ENCODE data around the gene DGKZ. TPM values are rescaled to one million over a fixed set of nuclear protein-coding genes. Genes with fewer than 3 reads are reported as not detected.

Gene DGKZ
- polyA plus RNA-seq, 4 donors, result 31.1 to 41.5 (median 36.7) TPM

GRCh38 chr11:46343520-46343919 lies 3.7 kb upstream of the DGKZ start:
- DNase-seq (ENCODE audit: low read depth in 4 of 4, low spot score in 3 of 4), result no peak

- no peak for DNase-seq (ENCODE audit: low read depth in 4 of 4, low spot score in 3 of 4)
Measured at GRCh38 chr11:46345131-46345597, 2.1 kb upstream of the DGKZ start.

DNA sequence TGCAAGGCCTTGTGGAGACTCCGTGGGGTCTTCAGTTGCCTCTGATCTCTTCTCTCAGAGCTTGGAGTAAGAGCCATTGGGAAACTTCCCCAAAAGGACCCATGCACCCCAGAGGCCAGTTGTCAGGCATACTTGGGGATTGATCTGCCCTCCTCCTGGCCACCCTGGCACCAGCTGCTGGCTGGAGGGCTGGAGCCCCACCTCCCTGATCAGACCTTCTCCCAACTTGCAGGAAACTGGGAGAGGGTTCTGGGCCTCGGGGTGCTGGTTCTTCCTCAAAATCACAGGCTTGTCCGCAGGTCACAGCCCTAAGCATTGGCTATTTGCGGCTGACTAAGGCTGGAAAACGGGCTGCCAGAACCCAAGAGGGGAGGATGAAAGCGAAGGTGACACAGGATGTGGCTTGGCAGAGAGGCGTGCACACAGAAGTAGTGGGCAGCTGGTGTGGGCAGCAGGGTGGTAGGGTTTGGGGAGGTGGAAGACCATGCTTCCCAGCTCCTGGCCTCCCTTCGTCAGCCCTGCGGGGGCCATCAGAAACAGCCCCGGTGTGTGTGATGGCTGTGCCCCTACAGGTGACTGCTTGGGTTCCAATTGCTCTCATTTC lies 1.3 kb upstream of the DGKZ start:
- DNase-seq (ENCODE audit: low read depth in 4 of 4, low spot score in 3 of 4), result no peak

- DNase-seq (ENCODE audit: low read depth in 4 of 4, low spot score in 3 of 4), result no peak
Measured at GRCh38 chr11:46347637-46348311, 511 bp downstream of the DGKZ start.

DNA sequence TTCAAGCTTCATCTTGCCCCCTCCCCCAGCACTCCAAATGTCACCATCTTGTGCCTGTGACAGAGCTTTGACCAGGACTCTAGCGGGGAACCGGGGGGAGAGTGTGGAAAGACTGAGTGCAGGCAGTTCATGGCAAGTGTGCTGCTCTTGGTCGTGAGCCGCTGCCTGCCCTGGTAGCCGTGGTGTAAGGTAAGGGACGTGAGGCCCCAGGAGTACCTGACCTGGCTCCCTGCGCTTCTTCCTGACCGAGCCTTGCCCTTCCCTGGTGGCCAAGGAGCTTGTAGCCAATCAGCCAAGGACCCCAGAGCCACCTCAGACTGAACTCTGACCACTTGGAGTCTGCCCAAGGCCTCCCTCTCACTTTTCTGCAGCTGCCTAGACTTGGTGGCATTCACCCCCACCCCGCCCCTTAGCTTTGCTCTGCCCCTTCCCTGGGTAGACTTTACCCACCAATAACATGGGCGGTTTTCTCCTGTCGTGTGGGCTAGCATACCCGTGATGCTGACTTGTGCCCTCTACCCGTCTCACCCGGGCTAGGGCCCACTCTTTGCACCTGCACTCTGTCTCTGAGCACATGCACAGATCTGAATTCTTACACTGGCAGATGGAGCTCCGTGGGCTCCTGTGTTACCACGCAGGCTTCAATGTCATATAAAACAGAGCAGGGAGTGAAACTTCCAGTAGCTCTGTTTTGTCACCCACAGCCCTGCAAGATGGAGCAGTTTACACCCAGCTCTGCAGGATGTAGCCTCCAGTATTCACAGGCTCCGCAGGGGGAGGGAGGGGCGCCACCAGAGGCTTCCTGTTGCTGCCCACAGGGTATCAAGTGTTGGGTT lies 1.5 kb downstream of the DGKZ start:
- no peak for DNase-seq (ENCODE audit: low read depth in 4 of 4, low spot score in 3 of 4)

DNA sequence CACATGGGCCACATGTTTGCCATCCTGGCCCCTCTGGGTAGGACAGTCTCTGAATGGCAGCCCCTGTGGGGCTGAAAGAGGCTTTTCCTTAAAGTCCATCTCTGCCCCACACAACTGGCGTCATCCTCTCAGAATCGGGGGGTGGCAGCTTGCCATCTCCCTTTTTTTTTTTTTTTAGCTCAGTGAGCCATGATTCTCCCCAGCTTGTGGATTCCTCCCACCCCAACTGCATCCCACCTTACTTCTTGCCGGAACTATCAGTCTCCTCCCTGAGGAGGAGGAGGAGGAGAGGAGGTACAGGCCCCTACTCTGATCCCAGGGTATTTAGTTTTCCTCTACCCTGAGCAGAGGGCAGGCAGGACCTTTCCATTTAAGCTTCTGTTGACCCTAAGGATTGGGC lies 3.4 kb downstream of the DGKZ start:
- DNase-seq (ENCODE audit: low read depth in 4 of 4, low spot score in 3 of 4), result no peak

GRCh38 chr11:46351148-46351547 lies 3.9 kb downstream of the DGKZ start:
- no peak for DNase-seq (ENCODE audit: low read depth in 4 of 4, low spot score in 3 of 4)

GRCh38 chr11:46351606-46352005 lies 4.3 kb downstream of the DGKZ start:
- DNase-seq (ENCODE audit: low read depth in 4 of 4, low spot score in 3 of 4), result no peak

- no peak for DNase-seq (ENCODE audit: low read depth in 4 of 4, low spot score in 3 of 4)
Measured at GRCh38 chr11:46352063-46352841, 5.0 kb downstream of the DGKZ start.

DNA sequence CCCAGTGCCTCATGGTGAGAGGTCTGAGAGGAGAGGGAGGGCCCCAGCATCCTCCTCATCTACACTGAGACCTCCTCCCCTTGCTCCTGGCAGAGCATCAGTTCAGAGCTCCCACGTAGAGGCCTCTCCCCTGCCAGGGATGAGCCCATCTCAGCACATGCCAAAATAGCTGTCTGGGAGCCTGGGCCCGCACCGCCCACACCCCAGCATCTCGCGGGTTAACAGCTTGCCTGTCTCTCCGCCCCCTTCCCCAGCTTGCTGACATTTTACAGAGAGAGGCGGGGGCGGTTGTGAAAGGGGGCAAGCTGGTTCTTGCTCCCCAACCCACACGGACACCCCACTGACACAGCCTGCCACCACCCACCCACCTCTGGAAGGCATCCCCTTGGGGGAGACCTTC lies 6.4 kb downstream of the DGKZ start:
- no peak for DNase-seq (ENCODE audit: low read depth in 4 of 4, low spot score in 3 of 4)

DNA sequence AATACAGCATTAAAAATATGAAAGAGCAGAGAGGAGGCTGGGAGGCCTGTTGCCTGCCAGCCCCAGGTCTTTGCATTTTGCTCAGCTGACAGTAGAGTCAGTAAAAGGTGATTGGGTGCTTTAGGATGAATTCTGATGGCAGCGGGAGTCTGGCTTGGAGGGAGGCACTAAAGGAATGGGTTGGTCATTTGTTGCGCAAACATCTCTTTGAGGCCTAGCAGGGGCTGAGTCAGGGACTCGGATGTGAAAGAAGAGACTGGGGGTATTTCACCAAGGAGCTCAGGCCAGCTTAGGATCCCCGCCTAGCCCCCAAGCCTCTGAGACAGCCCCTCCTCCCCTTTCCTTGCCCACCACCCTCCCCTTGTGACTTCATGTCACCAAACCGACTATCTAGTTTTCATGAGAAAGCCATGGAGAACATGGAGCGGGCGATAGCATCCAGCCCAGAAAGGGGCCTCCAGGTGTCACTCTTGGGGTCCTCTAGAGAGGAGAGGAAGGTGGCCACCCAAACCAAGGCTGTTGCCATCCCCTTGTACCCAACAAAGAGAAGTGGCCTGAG lies 9.7 kb downstream of the DGKZ start:
- no peak for DNase-seq (ENCODE audit: low read depth in 4 of 4, low spot score in 3 of 4)

- no peak for DNase-seq (ENCODE audit: low read depth in 4 of 4, low spot score in 3 of 4)
Measured at GRCh38 chr11:46357483-46357936, 10.2 kb downstream of the DGKZ start.

- DNase-seq (ENCODE audit: low read depth in 4 of 4, low spot score in 3 of 4), result no peak
Measured at GRCh38 chr11:46359953-46360352, 12.7 kb downstream of the DGKZ start.

DNA sequence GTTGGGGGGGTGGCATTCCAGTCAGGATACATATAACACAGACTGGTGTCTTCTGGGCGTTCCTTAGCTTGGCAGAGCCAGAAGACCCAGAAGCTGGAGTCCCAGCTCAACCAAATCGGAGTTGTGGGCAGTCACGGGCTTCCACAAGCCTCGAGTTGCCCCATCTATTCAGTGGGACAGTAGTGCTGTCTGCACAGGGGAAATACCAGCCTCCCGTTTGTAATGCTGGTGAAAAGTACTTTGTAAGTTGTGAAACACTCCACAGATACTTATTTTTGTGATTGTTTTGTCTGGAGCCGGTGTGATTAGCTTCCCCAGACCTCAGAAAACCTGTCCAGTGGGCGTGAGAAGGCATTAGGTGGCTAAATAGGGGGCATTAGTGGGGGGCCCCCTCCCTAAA lies 13.6 kb downstream of the DGKZ start:
- DNase-seq (ENCODE audit: low read depth in 4 of 4, low spot score in 3 of 4), result no peak

- no peak for DNase-seq (ENCODE audit: low read depth in 4 of 4, low spot score in 3 of 4)
Measured at GRCh38 chr11:46361283-46362155, 14.3 kb downstream of the DGKZ start.

DNA sequence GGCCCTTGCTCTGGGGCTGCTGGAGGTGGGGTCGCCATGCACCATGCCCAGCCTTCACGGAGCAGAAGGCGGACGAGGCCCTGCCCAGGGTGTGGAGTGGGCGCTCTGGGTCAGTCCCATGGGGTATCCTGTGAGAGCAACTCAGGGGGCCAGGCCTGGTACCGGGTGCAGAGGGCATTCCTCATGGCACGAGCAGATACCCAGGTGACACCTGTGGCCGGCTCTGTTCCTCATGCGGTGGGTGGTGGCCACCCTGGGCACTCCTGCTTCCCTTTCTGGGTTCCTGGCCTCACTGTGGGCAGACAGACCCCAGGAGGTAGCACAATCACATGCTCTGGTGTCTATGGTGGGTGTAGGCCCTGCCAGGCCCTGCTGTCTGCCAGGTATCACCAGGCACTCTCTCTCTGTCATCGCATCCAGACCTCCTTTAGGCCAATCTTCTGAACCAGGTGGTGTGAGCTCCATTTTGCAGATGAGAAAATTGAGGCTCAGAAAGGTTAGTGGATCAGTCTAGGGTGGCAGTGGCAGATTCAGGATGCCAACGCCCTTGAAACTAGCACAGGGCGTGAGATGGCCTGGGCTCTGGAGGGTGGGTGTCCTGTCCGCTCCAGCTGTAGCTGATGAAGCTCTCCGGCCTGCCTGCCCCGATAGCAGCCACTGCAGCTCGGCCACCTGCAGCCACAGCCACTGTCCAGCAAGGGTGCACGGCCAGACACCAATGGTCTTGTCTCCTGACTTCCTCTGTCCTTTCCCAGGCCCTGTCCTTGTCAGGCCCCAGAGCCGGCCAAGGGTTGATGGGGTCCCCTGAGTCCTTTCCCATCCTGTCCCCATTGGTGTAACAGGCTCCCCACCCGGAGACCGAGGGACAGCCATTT lies 15.1 kb downstream of the DGKZ start:
- no peak for DNase-seq (ENCODE audit: low read depth in 4 of 4, low spot score in 3 of 4)

GRCh38 chr11:46363031-46363407 lies 15.8 kb downstream of the DGKZ start:
- DNase-seq (ENCODE audit: low read depth in 4 of 4, low spot score in 3 of 4), result no peak

GRCh38 chr11:46363455-46364005 lies 16.3 kb downstream of the DGKZ start:
- DNase-seq (ENCODE audit: low read depth in 4 of 4, low spot score in 3 of 4), result no peak
